ENCODE results near the gene NHSL2. TPM values are rescaled to one million over a fixed set of nuclear protein-coding genes. Genes with fewer than 3 reads are reported as not detected.
"Not testable (repeated sequence)": the region's sequence is repeated elsewhere in the genome, so short reads cannot be mapped to it uniquely, and the experiment has no call there.

The NHSL2 gene
- 0.05 and 0.20 TPM in 2 replicates for total RNA-seq (2014; rRNA removed; shearing (Covaris generic))

- no peak for DNase-seq (ENCODE audit: low read depth)
These were observed at the start of gene NHSL2 for GRCh38 chrX:71910643-71910985. Gene NHSL2, plus strand, starts transcription at chrX:71910845.

- no peak for DNase-seq (ENCODE audit: low read depth)
These were observed 43.0 kb upstream of the NHSL2 start for GRCh38 chrX:71867680-71868079.

- not testable (repeated sequence) for DNase-seq (ENCODE audit: low read depth)
These were observed 41.1 kb upstream of the NHSL2 start for GRCh38 chrX:71869566-71869965.

GRCh38 chrX:71870208-71871098 lies 40.2 kb upstream of the NHSL2 start:
- DNase-seq (ENCODE audit: low read depth), result peak; percentile 46

GRCh38 chrX:71871367-71871766 lies 39.3 kb upstream of the NHSL2 start:
- DNase-seq (ENCODE audit: low read depth), result peak; percentile 80

GRCh38 chrX:71872542-71873458 lies 37.8 kb upstream of the NHSL2 start:
- DNase-seq (ENCODE audit: low read depth), result no peak

GRCh38 chrX:71873459-71873833 lies 37.2 kb upstream of the NHSL2 start:
- no peak for DNase-seq (ENCODE audit: low read depth)

- not testable (repeated sequence) for DNase-seq (ENCODE audit: low read depth)
These were observed 33.8 kb upstream of the NHSL2 start for GRCh38 chrX:71876841-71877240.

GRCh38 chrX:71885099-71885498 lies 25.5 kb upstream of the NHSL2 start:
- DNase-seq (ENCODE audit: low read depth), result no peak

GRCh38 chrX:71895607-71896006 lies 15.0 kb upstream of the NHSL2 start:
- DNase-seq (ENCODE audit: low read depth), result no peak

- no peak for DNase-seq (ENCODE audit: low read depth)
These were observed 4.5 kb upstream of the NHSL2 start for GRCh38 chrX:71906144-71906543.

- DNase-seq (ENCODE audit: low read depth), result no peak
These were observed 2.3 kb upstream of the NHSL2 start for GRCh38 chrX:71908387-71908786.

- no peak for DNase-seq (ENCODE audit: low read depth)
These were observed 689 bp upstream of the NHSL2 start for GRCh38 chrX:71909956-71910355.

- DNase-seq (ENCODE audit: low read depth), result no peak
These were observed 513 bp downstream of the NHSL2 start for GRCh38 chrX:71910986-71911730.

GRCh38 chrX:71911731-71912050 lies 1.0 kb downstream of the NHSL2 start:
- no peak for DNase-seq (ENCODE audit: low read depth)

- no peak for DNase-seq (ENCODE audit: low read depth)
These were observed 1.5 kb downstream of the NHSL2 start for GRCh38 chrX:71912156-71912555.

GRCh38 chrX:71913156-71913950 lies 2.7 kb downstream of the NHSL2 start:
- DNase-seq (ENCODE audit: low read depth), result no peak

GRCh38 chrX:71917621-71918343 lies 7.1 kb downstream of the NHSL2 start:
- DNase-seq (ENCODE audit: low read depth), result peak; percentile 35

GRCh38 chrX:71919431-71919830 lies 8.8 kb downstream of the NHSL2 start:
- DNase-seq (ENCODE audit: low read depth), result no peak

- no peak for DNase-seq (ENCODE audit: low read depth)
These were observed 9.2 kb downstream of the NHSL2 start for GRCh38 chrX:71919886-71920285.

GRCh38 chrX:71922686-71923085 lies 12.0 kb downstream of the NHSL2 start:
- DNase-seq (ENCODE audit: low read depth), result no peak

All from M059J (cell line).